ENCODE results near the gene ZNF410. TPM values are rescaled to one million over a fixed set of nuclear protein-coding genes. Genes with fewer than 3 reads are reported as not detected.

Gene ZNF410
- total RNA-seq, 1 experiment from 2014 or later = 37.6 TPM

- CTCF ChIA-PET = no interaction called here
- Mint-ChIP-seq H3K9me3 (ENCODE audit: low read depth, unreplicated experiment) (no peaks in the 10 kb centered on the region), H3K27me3 (ENCODE audit: unreplicated experiment) (no peaks in the 10 kb centered on the region), H3K27ac (ENCODE audit: unreplicated experiment) (no peak overlapping the region), H3K4me1 (ENCODE audit: low read depth, unreplicated experiment) (no peaks in the 10 kb centered on the region), H3K4me3 (ENCODE audit: low read depth, unreplicated experiment) (no peak overlapping the region), H3K36me3 (ENCODE audit: insufficient read depth, unreplicated experiment) (peaks cover 30% of the 10 kb centered on the region)
- intact Hi-C loops (cut with micrococcal nuclease; ENCODE audit: unreplicated experiment) = no loop called here
- DNase-seq = no peak
- no TSS peak for BruUV-seq (replicated peaks)
- TF ChIP-seq CTCF (IDR thresholded peaks at IDR 0.05; ENCODE audit: unreplicated experiment) = no peak
These were observed 9.3 kb downstream of the ZNF410 start for GRCh38 chr14:73895939-73896338.

GRCh38 chr14:73896521-73896920 is 9.9 kb downstream of the ZNF410 start:
- intact Hi-C loops (cut with micrococcal nuclease; ENCODE audit: unreplicated experiment) = no loop called here
- Mint-ChIP-seq H3K36me3 (ENCODE audit: insufficient read depth, unreplicated experiment) (peaks cover 30% of the 10 kb centered on the region), H3K9me3 (ENCODE audit: low read depth, unreplicated experiment) (no peaks in the 10 kb centered on the region), H3K27ac (ENCODE audit: unreplicated experiment) (no peak overlapping the region), H3K27me3 (ENCODE audit: unreplicated experiment) (no peaks in the 10 kb centered on the region), H3K4me1 (ENCODE audit: low read depth, unreplicated experiment) (no peaks in the 10 kb centered on the region), H3K4me3 (ENCODE audit: low read depth, unreplicated experiment) (no peak overlapping the region)
- no peak for DNase-seq
- BruUV-seq (replicated peaks) = no TSS peak
- no peak for TF ChIP-seq CTCF (IDR thresholded peaks at IDR 0.05; ENCODE audit: unreplicated experiment)
- CTCF ChIA-PET = no interaction called here

GRCh38 chr14:73903028-73903427 is 16.4 kb downstream of the ZNF410 start:
- Mint-ChIP-seq H3K4me3 (ENCODE audit: low read depth, unreplicated experiment) (no peak overlapping the region), H3K9me3 (ENCODE audit: low read depth, unreplicated experiment) (no peaks in the 10 kb centered on the region), H3K27ac (ENCODE audit: unreplicated experiment) (no peak overlapping the region), H3K4me1 (ENCODE audit: low read depth, unreplicated experiment) (no peaks in the 10 kb centered on the region), H3K27me3 (ENCODE audit: unreplicated experiment) (no peaks in the 10 kb centered on the region), H3K36me3 (ENCODE audit: insufficient read depth, unreplicated experiment) (peaks cover 25% of the 10 kb centered on the region)
- intact Hi-C loops (cut with micrococcal nuclease; ENCODE audit: unreplicated experiment) = no loop called here
- no peak for TF ChIP-seq CTCF (IDR thresholded peaks at IDR 0.05; ENCODE audit: unreplicated experiment)
- no peak for DNase-seq
- CTCF ChIA-PET = no interaction called here
- no TSS peak for BruUV-seq (replicated peaks)

GRCh38 chr14:73909681-73910080 is 23.0 kb downstream of the ZNF410 start:
- BruUV-seq (replicated peaks) = no TSS peak
- H3K9me3 Mint-ChIP-seq (ENCODE audit: low read depth, unreplicated experiment) = no peaks in the 10 kb centered on the region
- H3K4me3 Mint-ChIP-seq (ENCODE audit: low read depth, unreplicated experiment) = no peak overlapping the region
- H3K27ac Mint-ChIP-seq (ENCODE audit: unreplicated experiment) = no peak overlapping the region
- CTCF ChIA-PET = no interaction called here
- no peaks in the 10 kb centered on the region for H3K27me3 Mint-ChIP-seq (ENCODE audit: unreplicated experiment)
- peaks cover 40% of the 10 kb centered on the region for H3K36me3 Mint-ChIP-seq (ENCODE audit: insufficient read depth, unreplicated experiment)
- no peak for DNase-seq
- no peak for TF ChIP-seq CTCF (IDR thresholded peaks at IDR 0.05; ENCODE audit: unreplicated experiment)
- intact Hi-C loops (cut with micrococcal nuclease; ENCODE audit: unreplicated experiment) = no loop called here
- H3K4me1 Mint-ChIP-seq (ENCODE audit: low read depth, unreplicated experiment) = no peaks in the 10 kb centered on the region

GRCh38 chr14:73913256-73913655 is 26.6 kb downstream of the ZNF410 start:
- DNase-seq = no peak
- CTCF ChIA-PET = no interaction called here
- no peaks in the 10 kb centered on the region for H3K27me3 Mint-ChIP-seq (ENCODE audit: unreplicated experiment)
- H3K4me1 Mint-ChIP-seq (ENCODE audit: low read depth, unreplicated experiment) = no peaks in the 10 kb centered on the region
- no peak for TF ChIP-seq CTCF (IDR thresholded peaks at IDR 0.05; ENCODE audit: unreplicated experiment)
- H3K27ac Mint-ChIP-seq (ENCODE audit: unreplicated experiment) = no peak overlapping the region
- no peaks in the 10 kb centered on the region for H3K9me3 Mint-ChIP-seq (ENCODE audit: low read depth, unreplicated experiment)
- no peak overlapping the region for H3K4me3 Mint-ChIP-seq (ENCODE audit: low read depth, unreplicated experiment)
- peaks cover 24% of the 10 kb centered on the region for H3K36me3 Mint-ChIP-seq (ENCODE audit: insufficient read depth, unreplicated experiment)
- no TSS peak for BruUV-seq (replicated peaks)
- intact Hi-C loops (cut with micrococcal nuclease; ENCODE audit: unreplicated experiment) = no loop called here
